ENCODE results near the gene SH3D19.

GRCh38 chr4:151144329-151145072 lies 180.9 kb downstream of the SH3D19 start:
- TF ChIP-seq CTCF (IDR thresholded peaks at IDR 0.05), result no peak
- no peak for TF ChIP-seq EP300 (IDR thresholded peaks at IDR 0.05)
- no peak for TF ChIP-seq POLR2A (IDR thresholded peaks at IDR 0.05)

Data from ovary (tissue), 3 donors.